Measurements from ENCODE around the gene CELF3. TPM values are rescaled to one million over a fixed set of nuclear protein-coding genes. Genes with fewer than 3 reads are reported as not detected.
"Not testable (repeated sequence)": the region's sequence is repeated elsewhere in the genome, so short reads cannot be mapped to it uniquely, and the experiment has no call there.

Gene CELF3
- polyA plus RNA-seq, 1 experiment, result not detected

DNA sequence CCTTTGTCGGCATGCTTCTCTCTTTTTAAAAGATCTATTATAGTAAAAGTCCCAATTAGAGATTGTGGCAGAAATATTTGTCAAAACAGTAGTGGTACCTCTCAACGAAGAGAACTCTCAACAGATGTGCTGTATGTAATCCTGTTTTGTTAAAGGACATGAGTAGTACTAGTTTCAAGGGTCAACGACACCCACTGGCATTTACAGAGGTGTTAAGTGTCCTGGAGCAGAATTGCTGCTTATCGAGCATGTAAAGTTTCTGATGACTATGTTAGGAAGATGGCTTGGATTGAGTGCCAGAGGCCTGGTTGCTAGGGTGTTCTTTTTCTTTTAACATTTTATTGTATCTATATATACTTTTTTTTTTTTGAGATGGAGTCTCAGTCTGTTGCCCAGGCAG is 27.1 kb downstream of the CELF3 start:
- Histone ChIP-seq H3K27ac (ENCODE audit: low read depth, low read length) (no peak overlapping the region), H3K9me3 (ENCODE audit: control insufficient read depth, insufficient read depth, low read length) (no peaks in the 10 kb centered on the region), H3K27me3 (ENCODE audit: control insufficient read depth, insufficient read depth, low read length) (no peaks in the 10 kb centered on the region), H3K4me3 (ENCODE audit: low read depth, low read length) (no peak overlapping the region)
- ChIA-PET POLR2A (no interaction called here), CTCF (no interaction called here)
- DNase-seq (ENCODE audit: low read depth, low spot score), result no peak
- TF ChIP-seq, protein P1, sequence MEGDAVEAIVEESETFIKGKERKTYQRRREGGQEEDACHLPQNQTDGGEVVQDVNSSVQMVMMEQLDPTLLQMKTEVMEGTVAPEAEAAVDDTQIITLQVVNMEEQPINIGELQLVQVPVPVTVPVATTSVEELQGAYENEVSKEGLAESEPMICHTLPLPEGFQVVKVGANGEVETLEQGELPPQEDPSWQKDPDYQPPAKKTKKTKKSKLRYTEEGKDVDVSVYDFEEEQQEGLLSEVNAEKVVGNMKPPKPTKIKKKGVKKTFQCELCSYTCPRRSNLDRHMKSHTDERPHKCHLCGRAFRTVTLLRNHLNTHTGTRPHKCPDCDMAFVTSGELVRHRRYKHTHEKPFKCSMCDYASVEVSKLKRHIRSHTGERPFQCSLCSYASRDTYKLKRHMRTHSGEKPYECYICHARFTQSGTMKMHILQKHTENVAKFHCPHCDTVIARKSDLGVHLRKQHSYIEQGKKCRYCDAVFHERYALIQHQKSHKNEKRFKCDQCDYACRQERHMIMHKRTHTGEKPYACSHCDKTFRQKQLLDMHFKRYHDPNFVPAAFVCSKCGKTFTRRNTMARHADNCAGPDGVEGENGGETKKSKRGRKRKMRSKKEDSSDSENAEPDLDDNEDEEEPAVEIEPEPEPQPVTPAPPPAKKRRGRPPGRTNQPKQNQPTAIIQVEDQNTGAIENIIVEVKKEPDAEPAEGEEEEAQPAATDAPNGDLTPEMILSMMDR (IDR thresholded peaks at IDR 0.05; ENCODE audit: low read depth, low read length), result no peak

DNA sequence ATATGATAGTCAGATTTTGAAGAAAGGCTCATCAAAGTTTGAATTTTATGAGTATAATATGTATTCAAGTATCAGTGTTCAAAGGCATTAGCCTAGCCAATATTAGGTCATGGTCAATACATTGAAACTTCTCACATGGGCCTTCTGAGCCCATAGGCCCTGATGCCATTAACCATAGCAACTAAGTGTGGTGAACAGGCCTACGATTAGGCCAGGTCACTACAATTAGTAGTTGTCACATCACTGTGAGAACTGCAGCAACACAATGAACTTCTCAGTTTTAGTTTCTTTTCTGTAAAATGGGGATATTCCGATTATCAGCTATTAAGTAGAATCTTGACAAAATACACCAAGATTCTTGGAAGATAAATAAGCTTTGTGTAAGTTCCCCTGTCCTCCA is 30.0 kb downstream of the CELF3 start:
- ChIA-PET CTCF (interaction anchor here (1.1 kb wide), 1 partner anchor 20 kb away, joined by 3 read pairs; no protein-coding TSS in a partner anchor), POLR2A (no interaction called here)
- no peak overlapping the region for H3K4me3 ChIP-seq (ENCODE audit: low read depth, low read length)
- no peaks in the 10 kb centered on the region for H3K27me3 ChIP-seq (ENCODE audit: control insufficient read depth, insufficient read depth, low read length)
- TF ChIP-seq, protein P1 (IDR thresholded peaks at IDR 0.05; ENCODE audit: low read depth, low read length), result no peak
- no peak overlapping the region for H3K27ac ChIP-seq (ENCODE audit: low read depth, low read length)
- no peak for DNase-seq (ENCODE audit: low read depth, low spot score)
- no peaks in the 10 kb centered on the region for H3K9me3 ChIP-seq (ENCODE audit: control insufficient read depth, insufficient read depth, low read length)

DNA sequence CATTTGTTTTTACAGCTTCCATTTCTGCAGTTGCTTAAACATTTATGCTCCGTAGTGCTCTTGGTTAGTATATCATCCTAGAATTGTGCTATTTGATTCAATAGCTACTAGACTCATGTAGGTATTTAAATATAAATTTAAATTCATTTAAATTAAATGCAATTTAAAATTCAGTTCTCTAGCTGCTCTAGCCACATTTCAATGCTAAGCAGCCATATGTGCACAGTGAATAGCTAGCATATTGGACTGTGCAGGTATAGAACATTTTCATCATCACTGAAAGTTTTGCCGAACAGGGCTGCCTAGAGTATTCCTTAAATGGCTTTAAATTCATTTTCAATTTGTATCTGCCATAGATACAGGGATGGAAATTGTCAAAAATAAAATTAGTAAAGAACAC is 32.5 kb downstream of the CELF3 start:
- no peaks in the 10 kb centered on the region for H3K9me3 ChIP-seq (ENCODE audit: control insufficient read depth, insufficient read depth, low read length)
- no peak for DNase-seq (ENCODE audit: low read depth, low spot score)
- TF ChIP-seq, protein P1 (IDR thresholded peaks at IDR 0.05; ENCODE audit: low read depth, low read length), result no peak
- no peak overlapping the region for H3K27ac ChIP-seq (ENCODE audit: low read depth, low read length)
- CTCF ChIA-PET, result interaction anchor here (0.5 to 2.4 kb wide), 2 partner anchors 9 to 189 kb away, joined by 3 to 8 read pairs; no protein-coding TSS in a partner anchor
- POLR2A ChIA-PET, result no interaction called here
- no peaks in the 10 kb centered on the region for H3K27me3 ChIP-seq (ENCODE audit: control insufficient read depth, insufficient read depth, low read length)
- no peak overlapping the region for H3K4me3 ChIP-seq (ENCODE audit: low read depth, low read length)

DNA sequence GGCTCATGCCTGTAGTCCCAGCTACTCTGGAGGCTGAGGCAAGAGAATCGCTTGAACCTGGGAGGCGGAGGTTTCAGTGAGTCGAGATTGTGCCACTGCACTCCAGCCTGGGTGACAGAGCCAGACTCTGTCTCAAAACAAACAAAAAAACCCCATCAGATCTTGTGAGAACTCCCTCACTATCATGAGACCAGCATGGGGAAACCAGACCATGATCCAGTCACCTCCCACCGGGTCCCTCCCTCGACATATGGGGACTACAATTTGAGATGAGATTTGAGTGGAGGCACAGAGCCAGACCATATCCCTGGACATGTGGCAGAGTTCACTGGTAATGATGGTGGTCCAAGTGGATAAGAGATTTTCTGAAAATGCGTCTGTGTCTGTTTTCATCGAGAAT is 33.7 kb downstream of the CELF3 start:
- POLR2A ChIA-PET; CTCF ChIA-PET; H3K4me3 ChIP-seq (ENCODE audit: low read depth, low read length); DNase-seq (ENCODE audit: low read depth, low spot score); H3K27ac ChIP-seq (ENCODE audit: low read depth, low read length); H3K9me3 ChIP-seq (ENCODE audit: control insufficient read depth, insufficient read depth, low read length); H3K27me3 ChIP-seq (ENCODE audit: control insufficient read depth, insufficient read depth, low read length): not testable (repeated sequence)

DNA sequence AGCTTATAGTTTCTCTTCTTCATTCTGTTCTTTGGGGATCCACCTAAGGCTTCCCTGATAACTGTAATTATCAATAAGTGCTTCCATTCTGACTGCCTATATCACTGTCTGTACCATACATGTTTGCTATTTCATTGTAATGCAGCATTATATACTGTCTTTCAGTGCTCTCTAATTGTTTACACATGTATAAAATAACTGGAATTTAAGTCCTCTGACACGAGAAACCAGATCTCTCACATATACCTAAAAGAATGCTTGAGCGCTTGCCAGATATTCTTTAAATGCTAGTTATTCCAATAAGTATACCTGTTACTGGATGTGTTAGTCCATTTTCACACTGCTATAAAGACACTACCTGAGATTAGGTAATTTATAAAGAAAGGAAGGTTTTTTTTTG is 34.7 kb downstream of the CELF3 start:
- H3K4me3 ChIP-seq (ENCODE audit: low read depth, low read length), result no peak overlapping the region
- TF ChIP-seq, protein P1 (IDR thresholded peaks at IDR 0.05; ENCODE audit: low read depth, low read length), result no peak
- CTCF ChIA-PET, result interaction anchor here (0.6 to 2.2 kb wide), 2 partner anchors 10 to 11 kb away, joined by 3 to 9 read pairs; no protein-coding TSS in a partner anchor
- POLR2A ChIA-PET, result no interaction called here
- H3K9me3 ChIP-seq (ENCODE audit: control insufficient read depth, insufficient read depth, low read length), result no peaks in the 10 kb centered on the region
- H3K27ac ChIP-seq (ENCODE audit: low read depth, low read length), result no peak overlapping the region
- DNase-seq (ENCODE audit: low read depth, low spot score), result no peak
- no peaks in the 10 kb centered on the region for H3K27me3 ChIP-seq (ENCODE audit: control insufficient read depth, insufficient read depth, low read length)
